Body of pancreas (tissue), 4 donors: ENCODE data around the gene DNMBP. TPM values are rescaled to one million over a fixed set of nuclear protein-coding genes. Genes with fewer than 3 reads are reported as not detected.

Experiments used
- ATAC-seq: fragments of 150-250 bp; one replicate; pipeline ENCODE4 v1.9.1; 2016
- DNase-seq, 4 donors: peaks; one replicate each; pipeline ENCODE4 v3.0.0-alpha.2; 2019
- H3K27ac ChIP-seq, 4 donors: fragments of 200-600 bp; sonication (generic); 1 replicate in 3 of 4; 2 replicates in 1 of 4; pipeline versions ENCODE4 v1.5.1 to v1.6.1; 2016 to 2019; ENCODE audit warnings: mild to moderate bottlenecking in 1 of 4, mixed read lengths in 1 of 4, moderate library complexity in 1 of 4
- H3K27me3 ChIP-seq, 2 donors: fragments of 200-600 bp; sonication (generic); one replicate each; pipeline ENCODE4 v1.6.0; 2016; ENCODE audit warnings: mild to moderate bottlenecking in 1 of 2
- H3K36me3 ChIP-seq, 2 donors: fragments of 200-600 bp; sonication (generic); replicated peaks in 1 of 2; 2 replicates each; pipeline ENCODE4 v1.5.1; 2016; ENCODE audit warnings: low read depth in 2 of 2; ENCODE audit not compliant: insufficient read depth in 1 of 2
- H3K4me1 ChIP-seq: fragments of 200-600 bp; sonication (generic); one replicate; pipeline ENCODE4 v1.6.0; 2016
- H3K4me3 ChIP-seq, 2 donors: fragments of 200-600 bp; sonication (generic); 1 replicate in 1 of 2; 2 replicates in 1 of 2; pipeline ENCODE4 v1.5.1; 2016 to 2019
- H3K9me3 ChIP-seq, 3 donors: fragments of 200-600 bp; sonication (generic); 1 replicate in 2 of 3; 2 replicates in 1 of 3; pipeline ENCODE4 v1.5.1; 2016
- CTCF ChIP-seq, 7 experiments: fragments of 450-650 bp in 4 of 7; fragments of 200-600 bp in 3 of 7; sonication (generic) in 3 of 7; IDR thresholded peaks; one replicate each; pipeline ENCODE4 v1.5.1; 2016 to 2019; ENCODE audit warnings: antibody characterized with exemption in 7 of 7
- POLR2A ChIP-seq, 3 donors: fragments of 450-650 bp; IDR thresholded peaks; one replicate each; pipeline ENCODE4 v1.6.1; 2016; ENCODE audit warnings: antibody characterized with exemption in 3 of 3, mild to moderate bottlenecking in 2 of 3
- WGBS, 2 donors: methylation state at CpG; one replicate each; pipeline ENCODE4 v1.1.5; 2017; 5-methylcytosine and 5-hydroxymethylcytosine counted together
- intact Hi-C: fragments of 100-400 bp; cut with DNase I; formaldehyde crosslinking; loops from one replicate; pipeline ENCODE4 v1.15.1; 2023
- total RNA-seq, 2 donors: library from RNA; depleted of rRNA; stranded (reverse); fragments of >200 nt; gene quantifications; one replicate each; pipeline ENCODE4 v1.1.0, GENCODE V29; 2016

The DNMBP gene
- total RNA-seq, 2 donors from 2014 or later, result 11.5 to 19.2 TPM

GRCh38 chr10:100004805-100005510 lies 4.8 kb downstream of the DNMBP start:
- Histone ChIP-seq H3K4me3 (no peak overlapping the region), H3K27me3 (no peaks in the 10 kb centered on the region), H3K36me3 (no peaks in the 10 kb centered on the region), H3K27ac (no peak overlapping the region), H3K4me1 (peaks cover 16% of the 10 kb centered on the region), H3K9me3 (no peaks in the 10 kb centered on the region)
- 85 to 92% methylated on average over 3 of the region's 3 CpGs for WGBS, 2 donors
- DNase-seq (no peak), ATAC-seq (no peak)
- intact Hi-C loops, result no loop called here
- TF ChIP-seq POLR2A (IDR thresholded peaks at IDR 0.05), result no peak
- no peak for TF ChIP-seq CTCF (IDR thresholded peaks at IDR 0.05)

GRCh38 chr10:100000109-100000644 lies 9.6 kb downstream of the DNMBP start:
- DNase-seq (no peak), ATAC-seq (no peak)
- Histone ChIP-seq H3K27ac (no peak overlapping the region), H3K4me3 (no peak overlapping the region), H3K9me3 (no peaks in the 10 kb centered on the region), H3K27me3 (no peaks in the 10 kb centered on the region), H3K36me3 (no peaks in the 10 kb centered on the region), H3K4me1 (peaks cover 11% of the 10 kb centered on the region)
- no peak for TF ChIP-seq POLR2A (IDR thresholded peaks at IDR 0.05)
- no peak for TF ChIP-seq CTCF (IDR thresholded peaks at IDR 0.05)
- intact Hi-C loops, result no loop called here
- WGBS, 2 donors, result 87 to 93% methylated on average over 6 of the region's 6 CpGs

- H3K4me1 ChIP-seq, result peaks cover 11% of the 10 kb centered on the region
- no peak overlapping the region for H3K27ac ChIP-seq
- H3K36me3 ChIP-seq, result no peaks in the 10 kb centered on the region
- ATAC-seq (no peak), DNase-seq (no peak)
- intact Hi-C loops, result no loop called here
- no peak overlapping the region for H3K4me3 ChIP-seq
- no peaks in the 10 kb centered on the region for H3K9me3 ChIP-seq
- TF ChIP-seq CTCF (IDR thresholded peaks at IDR 0.05) (no peak), POLR2A (IDR thresholded peaks at IDR 0.05) (no peak)
- 86 to 88% methylated on average over 8 of the region's 8 CpGs for WGBS, 2 donors
- H3K27me3 ChIP-seq, result no peaks in the 10 kb centered on the region
Measured at GRCh38 chr10:99999319-100000108, 10.2 kb downstream of the DNMBP start.

DNA sequence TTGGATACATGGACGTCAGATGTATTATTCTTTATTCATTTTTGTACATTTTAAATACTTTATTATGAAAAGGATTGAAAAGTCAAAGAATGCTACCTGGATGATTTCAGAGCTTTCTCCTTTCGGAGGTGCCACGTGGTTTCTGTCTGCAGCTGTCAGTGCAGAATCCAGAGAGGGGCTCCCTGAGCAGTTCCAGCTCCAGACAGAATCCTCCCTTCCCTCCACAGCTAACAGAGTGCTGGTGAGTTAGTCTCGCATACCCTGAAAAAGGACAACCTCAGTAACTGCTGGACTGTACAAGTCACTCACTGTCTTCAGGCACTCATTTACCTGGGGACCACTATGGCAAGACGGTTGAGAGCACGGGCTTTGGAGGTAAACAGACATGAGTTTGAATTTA lies 10.9 kb downstream of the DNMBP start:
- no peaks in the 10 kb centered on the region for H3K36me3 ChIP-seq
- H3K4me1 ChIP-seq, result peaks cover 11% of the 10 kb centered on the region
- intact Hi-C loops, result no loop called here
- no peak for TF ChIP-seq POLR2A (IDR thresholded peaks at IDR 0.05)
- TF ChIP-seq CTCF (IDR thresholded peaks at IDR 0.05), result no peak
- H3K27ac ChIP-seq, result no peak overlapping the region
- DNase-seq, result no peak
- H3K9me3 ChIP-seq, result no peaks in the 10 kb centered on the region
- no peak for ATAC-seq
- no peak overlapping the region for H3K4me3 ChIP-seq
- 86 to 89% methylated on average over 5 to 6 of the region's 6 CpGs for WGBS, 2 donors
- H3K27me3 ChIP-seq, result no peaks in the 10 kb centered on the region
